Left lung (tissue), 10 donors: ENCODE measurements around the gene HDAC4. TPM values are rescaled to one million over a fixed set of nuclear protein-coding genes. Genes with fewer than 3 reads are reported as not detected.

Source experiments
- ATAC-seq: fragments of 200-7000 bp; cut with Tn5 transposase; one replicate; pipeline ENCODE4 v1.9.1; 2020; ENCODE audit warnings: moderate library complexity
- DNase-seq, 4 donors: peaks; one replicate each; pipeline ENCODE4 v3.0.0-alpha.2; 2013 to 2020
- H3K27ac ChIP-seq, 2 donors: fragments of 200-600 bp; sonication (generic) in 1 of 2; one replicate each; pipeline versions ENCODE4 v1.5.0 to v1.8.0; 2020 to 2021
- H3K27me3 ChIP-seq, 2 donors: fragments of 200-600 bp; sonication (generic) in 1 of 2; one replicate each; pipeline versions ENCODE4 v1.5.0 to v1.8.0; 2020 to 2021
- H3K36me3 ChIP-seq, 2 donors: fragments of 200-600 bp; sonication (generic) in 1 of 2; one replicate each; pipeline versions ENCODE4 v1.5.0 to v1.8.0; 2020 to 2021
- H3K4me1 ChIP-seq, 2 donors: fragments of 200-600 bp; one replicate each; pipeline ENCODE4 v1.8.0; 2021
- H3K4me3 ChIP-seq, 2 donors: fragments of 200-600 bp; sonication (generic) in 1 of 2; one replicate each; pipeline versions ENCODE4 v1.5.0 to v1.8.0; 2020 to 2021; ENCODE audit warnings: mild to moderate bottlenecking in 1 of 2
- H3K9me3 ChIP-seq, 2 donors: fragments of 200-600 bp; sonication (generic) in 1 of 2; one replicate each; pipeline versions ENCODE4 v1.5.0 to v1.8.0; 2020 to 2021
- intact Hi-C, 2 donors: fragments of 100-400 bp; cut with DNase I; formaldehyde crosslinking; loops; one replicate each; pipeline versions ENCODE4 v1.11.2 to v1.14.2; 2022
- polyA plus RNA-seq, 6 donors: library from polyadenylated mRNA; unstranded; fragments of 120-200 nt; gene quantifications; one replicate each; pipeline ENCODE4 v1.2.1, GENCODE V29; 2013; ENCODE audit not compliant: insufficient read length in 6 of 6
- total RNA-seq, 2 donors: library from RNA; stranded (reverse); fragmentation: NEBNext Ultra II Directional; extraction: Animal tissue kit (Norgen Biotek cat#: 25700); gene quantifications; one replicate each; pipeline ENCODE4 v1.2.1, GENCODE V29; 2021
- TF ChIP-seq, protein P1 (sequence below), 2 donors: fragments of 200-600 bp; sonication (generic) in 1 of 2; IDR thresholded peaks; one replicate each; pipeline versions ENCODE4 v1.5.0 to v1.8.0; 2021; ENCODE audit warnings: antibody characterized with exemption in 2 of 2
- donor health status: DM: no; HTN: yes; CAD: no.
- donor health status: DM: no; HTN: no; CAD: no.

The HDAC4 gene
- total and polyA plus RNA-seq, 8 donors: 9.9 to 36.8 (median 12.8) TPM

DNA sequence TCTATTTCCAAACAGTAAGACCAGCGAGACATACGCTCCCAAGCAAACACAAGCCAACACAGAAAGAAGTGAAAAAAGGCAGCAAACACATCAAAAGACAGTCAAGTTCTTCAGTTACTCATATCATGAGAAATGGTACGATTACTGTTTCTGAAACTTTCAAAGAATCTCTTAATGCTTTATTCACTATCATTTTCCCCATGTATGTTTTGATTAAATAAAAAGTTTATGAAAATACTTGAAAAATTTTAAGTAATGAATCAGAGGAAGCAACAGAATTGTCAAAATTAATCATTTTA, 114.9 kb downstream of the HDAC4 start:
- Histone ChIP-seq H3K27me3 (no peaks in the 10 kb centered on the region), H3K9me3 (no peaks in the 10 kb centered on the region), H3K4me1 (peaks cover 14 to 53% of the 10 kb centered on the region in 2 donors), H3K4me3 (no peak overlapping the region), H3K36me3 (no peaks in the 10 kb centered on the region), H3K27ac (no peak overlapping the region)
- intact Hi-C loops: no loop called here
- ATAC-seq (no peak), DNase-seq (no peak)
- TF ChIP-seq, protein P1, sequence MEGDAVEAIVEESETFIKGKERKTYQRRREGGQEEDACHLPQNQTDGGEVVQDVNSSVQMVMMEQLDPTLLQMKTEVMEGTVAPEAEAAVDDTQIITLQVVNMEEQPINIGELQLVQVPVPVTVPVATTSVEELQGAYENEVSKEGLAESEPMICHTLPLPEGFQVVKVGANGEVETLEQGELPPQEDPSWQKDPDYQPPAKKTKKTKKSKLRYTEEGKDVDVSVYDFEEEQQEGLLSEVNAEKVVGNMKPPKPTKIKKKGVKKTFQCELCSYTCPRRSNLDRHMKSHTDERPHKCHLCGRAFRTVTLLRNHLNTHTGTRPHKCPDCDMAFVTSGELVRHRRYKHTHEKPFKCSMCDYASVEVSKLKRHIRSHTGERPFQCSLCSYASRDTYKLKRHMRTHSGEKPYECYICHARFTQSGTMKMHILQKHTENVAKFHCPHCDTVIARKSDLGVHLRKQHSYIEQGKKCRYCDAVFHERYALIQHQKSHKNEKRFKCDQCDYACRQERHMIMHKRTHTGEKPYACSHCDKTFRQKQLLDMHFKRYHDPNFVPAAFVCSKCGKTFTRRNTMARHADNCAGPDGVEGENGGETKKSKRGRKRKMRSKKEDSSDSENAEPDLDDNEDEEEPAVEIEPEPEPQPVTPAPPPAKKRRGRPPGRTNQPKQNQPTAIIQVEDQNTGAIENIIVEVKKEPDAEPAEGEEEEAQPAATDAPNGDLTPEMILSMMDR (IDR thresholded peaks at IDR 0.05): no peak

DNA sequence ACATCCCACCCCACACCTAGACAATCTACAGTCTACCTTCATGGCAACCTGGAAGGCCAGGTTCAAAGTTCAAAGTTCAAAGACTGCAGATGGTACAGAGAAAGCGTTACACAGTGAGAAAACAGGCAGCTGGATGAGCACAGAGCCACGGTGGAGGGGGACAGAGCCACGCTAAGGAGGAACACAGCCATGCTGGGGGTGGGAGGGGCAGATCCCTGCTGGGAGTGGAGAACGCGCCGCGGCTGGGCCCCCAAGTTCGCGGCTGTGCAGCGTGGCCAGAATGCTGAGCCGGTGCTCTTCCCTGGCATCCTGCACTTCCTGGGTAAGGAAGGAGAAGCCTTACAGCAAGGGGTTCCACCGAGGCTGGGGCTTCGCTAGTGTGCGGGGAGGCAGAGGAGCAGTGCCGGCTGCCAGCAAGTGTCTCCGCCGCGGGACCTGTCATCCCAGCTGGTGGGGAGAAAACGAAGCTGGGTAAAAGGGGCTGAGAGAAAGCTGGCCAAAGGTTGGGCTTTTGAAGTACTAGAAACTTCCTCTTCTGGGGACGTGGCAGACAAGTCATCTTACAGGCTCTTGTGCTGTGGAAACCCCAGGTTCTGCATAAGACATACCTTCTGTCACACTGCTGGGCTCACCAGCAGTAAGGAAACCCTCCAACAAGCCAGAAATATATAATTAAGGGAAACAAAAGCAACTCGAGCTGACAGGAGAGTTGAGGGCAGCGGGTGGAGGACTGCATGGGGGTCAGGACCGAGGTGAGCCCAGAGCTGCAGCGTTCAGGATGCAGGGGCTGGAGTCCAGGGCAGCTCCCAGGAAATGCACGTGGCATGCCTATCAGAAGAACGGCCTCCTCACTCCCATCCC, 115.5 kb downstream of the HDAC4 start:
- TF ChIP-seq, protein P1 (IDR thresholded peaks at IDR 0.05): no peak
- intact Hi-C loops: no loop called here
- Histone ChIP-seq H3K4me1 (peaks cover 14 to 55% of the 10 kb centered on the region in 2 donors), H3K27ac (peak overlapping the region; percentile 17 to 85), H3K9me3 (no peaks in the 10 kb centered on the region), H3K36me3 (no peaks in the 10 kb centered on the region), H3K4me3 (peak overlapping the region in 1 of 2 donors; percentile 10), H3K27me3 (no peaks in the 10 kb centered on the region)
- DNase-seq: peak in 2 of 4 donors; percentile 41 to 81
- ATAC-seq: peak; percentile 59

DNA sequence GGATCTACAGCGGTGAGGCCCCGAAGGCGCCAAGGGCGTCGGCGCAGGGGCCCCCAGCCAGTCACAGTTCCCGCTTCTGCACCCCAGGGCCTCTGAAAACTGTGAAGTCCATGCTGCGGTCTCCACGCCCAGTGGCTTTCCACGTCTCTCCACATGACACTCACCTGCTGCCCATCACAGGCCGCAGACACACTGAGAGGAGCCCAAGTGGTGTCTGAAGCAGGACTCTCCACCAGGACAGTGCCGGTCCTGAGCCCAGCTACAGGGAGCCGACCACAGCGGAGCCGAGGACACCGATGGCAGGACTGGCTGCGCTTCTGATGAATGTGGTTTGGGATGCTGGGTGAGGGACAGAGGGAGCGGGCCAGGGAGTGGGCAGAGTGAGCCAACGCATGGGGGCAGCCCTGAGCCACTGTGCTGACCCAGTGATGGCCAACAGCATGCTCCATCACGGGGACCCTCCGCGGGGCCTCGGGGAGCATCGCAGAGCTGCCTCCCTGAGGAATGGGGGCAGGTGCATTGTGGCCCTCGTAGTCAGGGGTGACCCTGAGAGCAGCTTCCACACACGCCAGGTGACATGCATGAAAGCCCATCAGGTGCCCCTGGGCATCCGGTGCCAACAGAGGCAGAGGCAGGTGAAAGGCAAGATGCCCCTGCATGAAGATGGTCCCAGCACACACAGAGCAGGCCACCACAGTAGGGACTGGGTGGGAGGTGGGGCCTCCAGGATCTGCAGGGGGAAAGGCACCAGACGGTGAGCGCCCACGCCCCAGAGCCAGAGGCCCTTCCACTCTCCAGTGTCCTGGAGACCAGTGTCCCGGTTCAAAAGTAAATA, 116.6 kb downstream of the HDAC4 start:
- Histone ChIP-seq H3K4me3 (no peak overlapping the region), H3K4me1 (peaks cover 19 to 60% of the 10 kb centered on the region in 2 donors), H3K36me3 (no peaks in the 10 kb centered on the region), H3K27me3 (no peaks in the 10 kb centered on the region), H3K27ac (peak overlapping the region in 1 of 2 donors; percentile 85), H3K9me3 (no peaks in the 10 kb centered on the region)
- peak in 1 of 4 donors; percentile 28 for DNase-seq
- intact Hi-C loops: no loop called here
- TF ChIP-seq, protein P1 (IDR thresholded peaks at IDR 0.05): no peak
- ATAC-seq: no peak

DNA sequence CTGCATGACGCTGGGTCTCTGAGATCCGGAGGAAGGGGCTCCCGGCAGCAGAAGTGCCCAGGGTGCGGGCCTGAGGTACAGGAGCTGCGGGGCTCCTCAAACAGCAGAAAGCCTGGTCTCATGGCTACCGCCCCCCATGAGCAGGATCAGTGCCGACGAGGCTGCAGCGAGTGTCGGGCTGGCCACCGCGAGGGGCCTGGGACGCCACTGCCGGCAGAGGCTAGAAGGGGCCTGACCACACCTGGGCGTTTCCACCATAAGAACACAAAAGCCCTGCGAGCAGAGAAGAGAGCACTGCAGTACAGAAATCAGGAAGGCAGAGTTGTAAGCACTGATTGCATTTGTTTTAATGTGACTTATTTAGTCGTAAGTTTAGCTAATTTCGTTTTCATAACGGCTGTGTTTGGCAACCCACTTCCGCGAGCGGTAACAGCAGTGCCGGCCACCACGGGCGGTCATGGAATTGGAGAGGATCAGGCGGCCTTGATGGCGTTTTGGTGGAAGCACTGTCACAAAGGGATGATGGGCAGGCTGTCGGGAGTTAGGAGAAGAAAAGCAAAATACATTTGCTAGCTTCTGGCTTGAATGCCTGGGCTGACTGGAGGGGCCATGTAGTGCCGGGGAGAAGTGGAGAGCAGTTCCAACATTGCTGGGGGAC, 117.4 kb downstream of the HDAC4 start:
- DNase-seq (peak in 1 of 4 donors; percentile 30), ATAC-seq (no peak)
- peaks cover 19 to 61% of the 10 kb centered on the region in 2 donors for H3K4me1 ChIP-seq
- no peaks in the 10 kb centered on the region for H3K36me3 ChIP-seq
- H3K4me3 ChIP-seq: no peak overlapping the region
- TF ChIP-seq, protein P1 (IDR thresholded peaks at IDR 0.05): no peak
- H3K27ac ChIP-seq: no peak overlapping the region
- intact Hi-C loops: no loop called here
- H3K27me3 ChIP-seq: no peaks in the 10 kb centered on the region
- H3K9me3 ChIP-seq: no peaks in the 10 kb centered on the region
